ENCODE data around the gene MYOM1.

Gene MYOM1

GRCh38 chr18:3138274-3138975 lies 81.3 kb downstream of the MYOM1 start:
- H3K4me3 ChIP-seq (ENCODE audit: low read length): no peak overlapping the region
- H4K20me1 ChIP-seq (ENCODE audit: insufficient read depth, low read length): no peaks in the 10 kb centered on the region
- no peaks in the 10 kb centered on the region for H3K79me2 ChIP-seq (ENCODE audit: low read length)
- H3K4me1 ChIP-seq (ENCODE audit: low read length): no peaks in the 10 kb centered on the region
- no peak overlapping the region for H3K4me2 ChIP-seq (ENCODE audit: low read depth, low read length)
- TF ChIP-seq, protein P1, sequence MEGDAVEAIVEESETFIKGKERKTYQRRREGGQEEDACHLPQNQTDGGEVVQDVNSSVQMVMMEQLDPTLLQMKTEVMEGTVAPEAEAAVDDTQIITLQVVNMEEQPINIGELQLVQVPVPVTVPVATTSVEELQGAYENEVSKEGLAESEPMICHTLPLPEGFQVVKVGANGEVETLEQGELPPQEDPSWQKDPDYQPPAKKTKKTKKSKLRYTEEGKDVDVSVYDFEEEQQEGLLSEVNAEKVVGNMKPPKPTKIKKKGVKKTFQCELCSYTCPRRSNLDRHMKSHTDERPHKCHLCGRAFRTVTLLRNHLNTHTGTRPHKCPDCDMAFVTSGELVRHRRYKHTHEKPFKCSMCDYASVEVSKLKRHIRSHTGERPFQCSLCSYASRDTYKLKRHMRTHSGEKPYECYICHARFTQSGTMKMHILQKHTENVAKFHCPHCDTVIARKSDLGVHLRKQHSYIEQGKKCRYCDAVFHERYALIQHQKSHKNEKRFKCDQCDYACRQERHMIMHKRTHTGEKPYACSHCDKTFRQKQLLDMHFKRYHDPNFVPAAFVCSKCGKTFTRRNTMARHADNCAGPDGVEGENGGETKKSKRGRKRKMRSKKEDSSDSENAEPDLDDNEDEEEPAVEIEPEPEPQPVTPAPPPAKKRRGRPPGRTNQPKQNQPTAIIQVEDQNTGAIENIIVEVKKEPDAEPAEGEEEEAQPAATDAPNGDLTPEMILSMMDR (IDR thresholded peaks at IDR 0.05; ENCODE audit: low read length): no peak
- no peak for TF ChIP-seq EZH2phosphoT487 (IDR thresholded peaks at IDR 0.05; ENCODE audit: low read length)
- TF ChIP-seq EZH2 (optimal IDR thresholded peaks at IDR 0.05; ENCODE audit: low read depth, low read length): no peak
- H3K27me3 ChIP-seq (replicated peaks; ENCODE audit: insufficient read depth, low read length): no peaks in the 10 kb centered on the region
- H3K9me3 ChIP-seq (replicated peaks; ENCODE audit: insufficient read depth, low read length): no peaks in the 10 kb centered on the region
- no peak overlapping the region for H2AFZ ChIP-seq (ENCODE audit: low read length)
- H3F3A ChIP-seq (ENCODE audit: insufficient read depth, low read length): no peaks in the 10 kb centered on the region
- no peak overlapping the region for H3K9ac ChIP-seq (ENCODE audit: low read length)
- no peak overlapping the region for H3K27ac ChIP-seq (ENCODE audit: low read length)
- H3K9me2 ChIP-seq (replicated peaks; ENCODE audit: insufficient read depth, low read length): no peaks in the 10 kb centered on the region
- no peaks in the 10 kb centered on the region for H3K36me3 ChIP-seq (replicated peaks; ENCODE audit: insufficient read depth, low read length)
- DNase-seq: no peak

GRCh38 chr18:3135536-3135935 lies 84.2 kb downstream of the MYOM1 start:
- no peak overlapping the region for H3K27ac ChIP-seq (ENCODE audit: low read length)
- H3K79me2 ChIP-seq (ENCODE audit: low read length): no peaks in the 10 kb centered on the region
- H3K9me2 ChIP-seq (replicated peaks; ENCODE audit: insufficient read depth, low read length): no peaks in the 10 kb centered on the region
- no peaks in the 10 kb centered on the region for H3F3A ChIP-seq (ENCODE audit: insufficient read depth, low read length)
- no peaks in the 10 kb centered on the region for H3K4me1 ChIP-seq (ENCODE audit: low read length)
- no peak overlapping the region for H3K4me3 ChIP-seq (ENCODE audit: low read length)
- no peak for DNase-seq
- no peak overlapping the region for H2AFZ ChIP-seq (ENCODE audit: low read length)
- H4K20me1 ChIP-seq (ENCODE audit: insufficient read depth, low read length): no peaks in the 10 kb centered on the region
- no peak overlapping the region for H3K9ac ChIP-seq (ENCODE audit: low read length)
- no peaks in the 10 kb centered on the region for H3K36me3 ChIP-seq (replicated peaks; ENCODE audit: insufficient read depth, low read length)
- no peaks in the 10 kb centered on the region for H3K27me3 ChIP-seq (replicated peaks; ENCODE audit: insufficient read depth, low read length)
- no peak for TF ChIP-seq EZH2 (optimal IDR thresholded peaks at IDR 0.05; ENCODE audit: low read depth, low read length)
- TF ChIP-seq EZH2phosphoT487 (IDR thresholded peaks at IDR 0.05; ENCODE audit: low read length): no peak
- TF ChIP-seq, protein P1 (IDR thresholded peaks at IDR 0.05; ENCODE audit: low read length): no peak
- H3K4me2 ChIP-seq (ENCODE audit: low read depth, low read length): no peak overlapping the region
- H3K9me3 ChIP-seq (replicated peaks; ENCODE audit: insufficient read depth, low read length): no peaks in the 10 kb centered on the region

DNA sequence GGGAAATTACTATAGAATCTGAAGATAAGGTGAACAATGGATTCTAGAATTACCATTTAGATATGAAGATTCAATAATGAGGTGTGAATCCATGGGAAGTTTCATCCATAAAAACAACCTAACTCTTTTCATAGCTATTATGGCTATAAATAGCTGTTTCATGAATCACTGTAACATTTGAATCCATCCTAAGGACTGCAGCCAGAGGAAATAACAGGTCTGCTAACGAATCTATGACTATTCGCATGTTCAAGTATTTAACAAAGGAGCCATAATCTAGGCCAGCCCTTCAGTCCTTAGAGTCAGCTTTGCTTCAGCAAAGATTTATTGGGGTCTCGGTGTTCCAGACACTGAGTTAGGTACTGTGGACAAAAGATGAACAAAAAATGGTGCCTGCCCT lies 87.1 kb downstream of the MYOM1 start:
- Histone ChIP-seq H3K4me3 (ENCODE audit: low read length) (no peak overlapping the region), H3K27me3 (replicated peaks; ENCODE audit: insufficient read depth, low read length) (no peaks in the 10 kb centered on the region), H3K36me3 (replicated peaks; ENCODE audit: insufficient read depth, low read length) (no peaks in the 10 kb centered on the region), H3K79me2 (ENCODE audit: low read length) (no peaks in the 10 kb centered on the region), H3K9ac (ENCODE audit: low read length) (no peak overlapping the region), H3K4me1 (ENCODE audit: low read length) (no peaks in the 10 kb centered on the region), H3K27ac (ENCODE audit: low read length) (no peak overlapping the region), H3K9me2 (replicated peaks; ENCODE audit: insufficient read depth, low read length) (no peaks in the 10 kb centered on the region), H3K9me3 (replicated peaks; ENCODE audit: insufficient read depth, low read length) (no peaks in the 10 kb centered on the region), H2AFZ (ENCODE audit: low read length) (no peak overlapping the region), H3F3A (ENCODE audit: insufficient read depth, low read length) (no peaks in the 10 kb centered on the region), H3K4me2 (ENCODE audit: low read depth, low read length) (no peak overlapping the region), H4K20me1 (ENCODE audit: insufficient read depth, low read length) (no peaks in the 10 kb centered on the region)
- no peak for TF ChIP-seq EZH2 (optimal IDR thresholded peaks at IDR 0.05; ENCODE audit: low read depth, low read length)
- no peak for TF ChIP-seq EZH2phosphoT487 (IDR thresholded peaks at IDR 0.05; ENCODE audit: low read length)
- TF ChIP-seq, protein P1 (IDR thresholded peaks at IDR 0.05; ENCODE audit: low read length): no peak
- DNase-seq: no peak

Data from MM.1S (cell line).